ENCODE results near the gene ITPR2.
"Not testable (repeated sequence)": the region's sequence is repeated elsewhere in the genome, so short reads cannot be mapped to it uniquely, and the experiment has no call there.

ITPR2 gene

GRCh38 chr12:26848156-26848825, 15.3 kb upstream of the ITPR2 start:
- DNase-seq: no peak

GRCh38 chr12:26847431-26847830, 14.4 kb upstream of the ITPR2 start:
- no peak for DNase-seq

- no peak for DNase-seq
Measured at GRCh38 chr12:26846416-26846815, 13.4 kb upstream of the ITPR2 start.

GRCh38 chr12:26845984-26846383, 13.0 kb upstream of the ITPR2 start:
- no peak for DNase-seq

GRCh38 chr12:26845057-26845666, 12.2 kb upstream of the ITPR2 start:
- DNase-seq: no peak

- no peak for DNase-seq
Measured at GRCh38 chr12:26843311-26843710, 10.3 kb upstream of the ITPR2 start.

GRCh38 chr12:26841085-26841484, 8.1 kb upstream of the ITPR2 start:
- no peak for DNase-seq

GRCh38 chr12:26839512-26839911, 6.5 kb upstream of the ITPR2 start:
- no peak for DNase-seq

- DNase-seq: no peak
Measured at GRCh38 chr12:26838888-26839416, 6.0 kb upstream of the ITPR2 start.

GRCh38 chr12:26836201-26836600, 3.2 kb upstream of the ITPR2 start:
- no peak for DNase-seq

- DNase-seq: not testable (repeated sequence)
Measured at GRCh38 chr12:26834503-26835060, 1.6 kb upstream of the ITPR2 start.

GRCh38 chr12:26833743-26834490, 923 bp upstream of the ITPR2 start:
- peak; percentile 15 for DNase-seq

- peak; percentile 38 for DNase-seq
Measured at GRCh38 chr12:26831951-26832821, 808 bp downstream of the ITPR2 start.

GRCh38 chr12:26830783-26831551, 2.0 kb downstream of the ITPR2 start:
- no peak for DNase-seq

- no peak for DNase-seq
Measured at GRCh38 chr12:26830363-26830762, 2.6 kb downstream of the ITPR2 start.

- no peak for DNase-seq
Measured at GRCh38 chr12:26828280-26829073, 4.5 kb downstream of the ITPR2 start.

GRCh38 chr12:26826437-26826836, 6.6 kb downstream of the ITPR2 start:
- no peak for DNase-seq

GRCh38 chr12:26825459-26826016, 7.5 kb downstream of the ITPR2 start:
- DNase-seq: no peak

- DNase-seq: no peak
Measured at GRCh38 chr12:26823390-26823789, 9.6 kb downstream of the ITPR2 start.

GRCh38 chr12:26822026-26822425, 11.0 kb downstream of the ITPR2 start:
- no peak for DNase-seq
